ENCODE results near the gene IRF2BP1.
"Not testable (repeated sequence)": the region's sequence is repeated elsewhere in the genome, so short reads cannot be mapped to it uniquely, and the experiment has no call there.

Gene IRF2BP1

GRCh38 chr19:45901912-45902650 lies 16.1 kb upstream of the IRF2BP1 start, which contains the start of gene MYPOP:
MYPOP (minus strand) TSS chr19:45902613; CDS start chr19:45901773, 840 bp downstream.
- DNase-seq (ENCODE audit: low read depth): no peak

GRCh38 chr19:45901432-45901911 lies 15.5 kb upstream of the IRF2BP1 start:
- DNase-seq (ENCODE audit: low read depth): no peak

GRCh38 chr19:45900738-45901431 lies 14.9 kb upstream of the IRF2BP1 start:
- DNase-seq (ENCODE audit: low read depth): no peak

- DNase-seq (ENCODE audit: low read depth): no peak
Measured at GRCh38 chr19:45899919-45900589, 14.1 kb upstream of the IRF2BP1 start.

GRCh38 chr19:45899253-45899652 lies 13.3 kb upstream of the IRF2BP1 start:
- DNase-seq (ENCODE audit: low read depth): no peak

GRCh38 chr19:45897261-45897812 lies 11.4 kb upstream of the IRF2BP1 start:
- no peak for DNase-seq (ENCODE audit: low read depth)

- not testable (repeated sequence) for DNase-seq (ENCODE audit: low read depth)
Measured at GRCh38 chr19:45895983-45896599, 10.2 kb upstream of the IRF2BP1 start.

GRCh38 chr19:45895519-45895972 lies 9.6 kb upstream of the IRF2BP1 start:
- no peak for DNase-seq (ENCODE audit: low read depth)

- DNase-seq (ENCODE audit: low read depth): no peak
Measured at GRCh38 chr19:45890877-45891276, 4.9 kb upstream of the IRF2BP1 start.

- DNase-seq (ENCODE audit: low read depth): no peak
Measured at GRCh38 chr19:45889210-45889885, 3.4 kb upstream of the IRF2BP1 start.

GRCh38 chr19:45887200-45887710 lies 1.3 kb upstream of the IRF2BP1 start:
- DNase-seq (ENCODE audit: low read depth): no peak

GRCh38 chr19:45886427-45887199 lies 672 bp upstream of the IRF2BP1 start:
- DNase-seq (ENCODE audit: low read depth): peak; percentile 80

GRCh38 chr19:45884682-45885555 lies 1.0 kb downstream of the IRF2BP1 start:
- no peak for DNase-seq (ENCODE audit: low read depth)

- DNase-seq (ENCODE audit: low read depth): no peak
Measured at GRCh38 chr19:45883881-45884681, 1.9 kb downstream of the IRF2BP1 start.

GRCh38 chr19:45883586-45883880 lies 2.4 kb downstream of the IRF2BP1 start:
- no peak for DNase-seq (ENCODE audit: low read depth)

GRCh38 chr19:45882652-45883585 lies 3.0 kb downstream of the IRF2BP1 start:
- peak; percentile 65 for DNase-seq (ENCODE audit: low read depth)

GRCh38 chr19:45881909-45882528 lies 3.9 kb downstream of the IRF2BP1 start:
- DNase-seq (ENCODE audit: low read depth): no peak
